Astrocyte of the spinal cord (primary cell): ENCODE data around the gene THOC6.

ENCODE experiments used
- DNase-seq: peaks from one replicate; pipeline ENCODE4 v3.0.0; 2011; ENCODE audit warnings: low read depth, low spot score
- H3K4me3 ChIP-seq: 2 replicates; pipeline ENCODE4 v1.5.1; 2011; ENCODE audit warnings: low read depth, mild to moderate bottlenecking, low read length, moderate library complexity
- in situ Hi-C: cut with HindIII; loops from 2 replicates; pipeline ENCODE4 v1.10.0; 2017; ENCODE audit warnings: low sequenced_read_pairs
- TF ChIP-seq, protein P1 (sequence below): IDR thresholded peaks from 2 replicates; pipeline ENCODE4 v1.5.1; 2012; ENCODE audit warnings: low read depth, mild to moderate bottlenecking, low read length, inconsistent platforms

The THOC6 gene

GRCh38 chr16:2990891-2991290, 32.9 kb upstream of the THOC6 start:
- TF ChIP-seq, protein P1, sequence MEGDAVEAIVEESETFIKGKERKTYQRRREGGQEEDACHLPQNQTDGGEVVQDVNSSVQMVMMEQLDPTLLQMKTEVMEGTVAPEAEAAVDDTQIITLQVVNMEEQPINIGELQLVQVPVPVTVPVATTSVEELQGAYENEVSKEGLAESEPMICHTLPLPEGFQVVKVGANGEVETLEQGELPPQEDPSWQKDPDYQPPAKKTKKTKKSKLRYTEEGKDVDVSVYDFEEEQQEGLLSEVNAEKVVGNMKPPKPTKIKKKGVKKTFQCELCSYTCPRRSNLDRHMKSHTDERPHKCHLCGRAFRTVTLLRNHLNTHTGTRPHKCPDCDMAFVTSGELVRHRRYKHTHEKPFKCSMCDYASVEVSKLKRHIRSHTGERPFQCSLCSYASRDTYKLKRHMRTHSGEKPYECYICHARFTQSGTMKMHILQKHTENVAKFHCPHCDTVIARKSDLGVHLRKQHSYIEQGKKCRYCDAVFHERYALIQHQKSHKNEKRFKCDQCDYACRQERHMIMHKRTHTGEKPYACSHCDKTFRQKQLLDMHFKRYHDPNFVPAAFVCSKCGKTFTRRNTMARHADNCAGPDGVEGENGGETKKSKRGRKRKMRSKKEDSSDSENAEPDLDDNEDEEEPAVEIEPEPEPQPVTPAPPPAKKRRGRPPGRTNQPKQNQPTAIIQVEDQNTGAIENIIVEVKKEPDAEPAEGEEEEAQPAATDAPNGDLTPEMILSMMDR = no peak
- H3K4me3 ChIP-seq = no peak overlapping the region
- no peak for DNase-seq
- in situ Hi-C loops = no loop called here

DNA sequence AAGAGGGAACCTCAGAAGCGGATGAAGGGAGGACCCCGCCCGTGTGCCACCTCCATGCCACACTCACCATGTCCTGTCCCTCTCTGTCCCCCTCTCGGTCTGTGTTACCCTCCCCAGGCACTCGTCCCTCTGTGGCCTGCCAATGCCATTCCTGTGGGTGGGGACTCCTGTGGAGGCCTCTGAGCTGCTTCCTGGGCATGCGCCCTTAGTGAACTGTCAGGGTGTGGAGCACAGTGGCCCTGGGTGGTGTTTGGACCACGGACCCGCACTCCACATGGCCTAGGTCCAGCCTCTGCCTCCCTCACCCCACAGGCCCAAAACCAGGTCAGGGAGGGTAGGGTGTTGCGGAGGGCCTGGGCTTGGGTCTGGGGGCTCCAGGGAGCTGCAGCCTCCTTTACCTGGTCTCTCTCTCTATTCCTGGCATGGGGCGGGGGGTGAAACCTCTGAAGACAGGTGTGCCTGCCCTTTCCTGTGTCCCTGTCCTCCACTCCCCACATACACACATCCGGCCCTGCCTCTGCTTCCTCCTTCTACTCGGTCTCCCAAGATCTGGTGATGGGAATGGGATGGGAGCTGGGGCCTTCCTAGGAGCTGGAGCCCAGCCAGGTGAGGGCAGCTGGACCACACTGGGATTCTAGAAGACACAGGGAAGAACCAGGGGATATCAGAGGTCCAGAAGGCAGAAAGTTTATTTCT, 32.1 kb upstream of the THOC6 start:
- no peak overlapping the region for H3K4me3 ChIP-seq
- TF ChIP-seq, protein P1 = no peak
- DNase-seq = no peak
- in situ Hi-C loops = no loop called here

DNA sequence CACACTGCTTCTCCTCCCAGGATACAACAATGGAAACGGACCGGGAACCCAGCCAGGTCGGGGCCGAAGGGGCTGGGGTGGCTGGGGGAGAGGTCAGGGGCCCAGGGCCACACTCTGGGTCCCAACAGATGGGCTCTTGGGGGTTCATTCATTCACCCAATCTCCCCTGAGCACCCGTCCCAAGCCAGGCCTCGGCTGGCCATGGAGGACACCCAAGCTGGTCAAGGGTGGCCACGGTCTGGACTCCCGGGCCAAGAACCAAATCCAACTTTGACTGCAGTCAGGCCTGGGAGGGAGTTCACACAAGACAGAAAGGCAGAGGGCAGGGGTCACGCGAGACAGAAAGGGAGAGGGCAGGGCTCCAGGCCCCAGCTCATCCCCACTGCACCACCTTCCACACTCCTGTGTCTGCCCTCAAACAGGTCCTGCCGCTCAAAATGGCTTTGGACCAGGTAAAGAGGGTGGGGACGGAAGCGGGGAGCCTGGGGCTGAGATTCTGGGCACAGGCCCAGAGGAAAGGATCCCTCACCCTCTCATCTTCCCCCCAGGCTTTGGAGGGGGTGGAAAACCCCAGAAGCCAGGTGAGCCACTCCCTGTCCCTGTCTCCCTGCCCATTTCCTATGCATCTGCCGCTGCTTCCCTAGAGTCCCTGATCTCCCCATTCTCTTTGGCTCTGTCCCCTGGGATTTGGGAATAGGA, 31.3 kb upstream of the THOC6 start:
- in situ Hi-C loops = no loop called here
- H3K4me3 ChIP-seq = no peak overlapping the region
- DNase-seq = no peak
- TF ChIP-seq, protein P1 = no peak

- TF ChIP-seq, protein P1 = no peak
- in situ Hi-C loops = no loop called here
- no peak for DNase-seq
- no peak overlapping the region for H3K4me3 ChIP-seq
Observed at GRCh38 chr16:2996298-2996697, 27.5 kb upstream of the THOC6 start.

DNA sequence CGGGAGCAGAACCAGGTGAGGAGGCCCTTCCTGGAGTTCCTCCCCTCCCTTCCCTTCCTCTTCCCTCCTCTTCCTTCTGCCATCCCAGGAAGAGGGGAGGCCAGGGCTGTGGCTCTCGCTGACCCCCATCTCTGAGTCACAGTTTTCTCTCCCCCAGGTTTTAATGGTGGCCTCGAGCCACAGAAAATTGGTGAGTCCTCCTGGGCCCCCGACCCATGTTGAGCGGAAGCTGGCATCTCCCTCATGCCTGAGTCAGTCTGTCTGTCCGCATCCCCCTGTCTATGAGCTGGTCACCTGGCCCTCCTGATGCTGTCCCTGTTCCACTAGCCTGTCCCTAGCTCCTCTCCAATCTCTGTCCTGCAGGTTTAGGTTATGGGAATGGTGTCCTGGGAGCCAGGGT, 23.9 kb upstream of the THOC6 start:
- TF ChIP-seq, protein P1 = no peak
- DNase-seq = no peak
- H3K4me3 ChIP-seq = no peak overlapping the region
- in situ Hi-C loops = no loop called here

- DNase-seq = no peak
- TF ChIP-seq, protein P1 = no peak
- in situ Hi-C loops = no loop called here
- H3K4me3 ChIP-seq = no peak overlapping the region
Observed at GRCh38 chr16:3000540-3000939, 23.3 kb upstream of the THOC6 start.
